ENCODE data around the gene SLC16A11. TPM values are rescaled to one million over a fixed set of nuclear protein-coding genes. Genes with fewer than 3 reads are reported as not detected.

Gene SLC16A11
- total and polyA plus RNA-seq, 2 experiments from 2014 or later = 0.93 to 2.4 TPM

- Histone ChIP-seq H3K4me3 (no peak overlapping the region), H2AFZ (no peak overlapping the region), H3K36me3 (replicated peaks; ENCODE audit: insufficient read depth, low read depth) (no peaks in the 10 kb centered on the region), H3K4me2 (no peak overlapping the region), H3K79me2 (no peaks in the 10 kb centered on the region), H3K4me1 (ENCODE audit: insufficient read depth) (no peaks in the 10 kb centered on the region), H3K27ac (no peak overlapping the region), H3K9me3 (ENCODE audit: low read depth) (no peaks in the 10 kb centered on the region), H3K27me3 (no peaks in the 10 kb centered on the region), H4K20me1 (ENCODE audit: insufficient read depth, poor library complexity, severe bottlenecking) (no peaks in the 10 kb centered on the region), H3K9me2 (replicated peaks; ENCODE audit: insufficient read depth) (no peaks in the 10 kb centered on the region)
- 81% methylated on average over 3 of the region's 3 CpGs for WGBS (ENCODE audit: low lambda C conversion rate, missing lambda C conversion rate)
- TF ChIP-seq EZH2phosphoT487 (IDR thresholded peaks at IDR 0.05; ENCODE audit: low read depth, severe bottlenecking, unreplicated experiment) = no peak
- TF ChIP-seq CTCF (IDR thresholded peaks at IDR 0.05; ENCODE audit: poor library complexity) = no peak
- TF ChIP-seq EZH2 (IDR thresholded peaks at IDR 0.05; ENCODE audit: borderline replicate concordance) = no peak
- DNase-seq (ENCODE audit: low spot score) = no peak
Measured at GRCh38 chr17:7029096-7029495, 14.8 kb downstream of the SLC16A11 start.

GRCh38 chr17:7027335-7027734 lies 16.6 kb downstream of the SLC16A11 start:
- no peak for DNase-seq (ENCODE audit: low spot score)
- Histone ChIP-seq H4K20me1 (ENCODE audit: insufficient read depth, poor library complexity, severe bottlenecking) (no peaks in the 10 kb centered on the region), H3K79me2 (no peaks in the 10 kb centered on the region), H2AFZ (no peak overlapping the region), H3K27me3 (peaks cover 13% of the 10 kb centered on the region), H3K4me2 (no peak overlapping the region), H3K4me1 (ENCODE audit: insufficient read depth) (peaks cover 7% of the 10 kb centered on the region), H3K36me3 (replicated peaks; ENCODE audit: insufficient read depth, low read depth) (no peaks in the 10 kb centered on the region), H3K9me3 (ENCODE audit: low read depth) (no peaks in the 10 kb centered on the region), H3K4me3 (no peak overlapping the region), H3K27ac (no peak overlapping the region), H3K9me2 (replicated peaks; ENCODE audit: insufficient read depth) (no peaks in the 10 kb centered on the region)
- TF ChIP-seq EZH2 (IDR thresholded peaks at IDR 0.05; ENCODE audit: borderline replicate concordance) (no peak), EZH2phosphoT487 (IDR thresholded peaks at IDR 0.05; ENCODE audit: low read depth, severe bottlenecking, unreplicated experiment) (no peak), CTCF (IDR thresholded peaks at IDR 0.05; ENCODE audit: poor library complexity) (no peak)
- WGBS (ENCODE audit: low lambda C conversion rate, missing lambda C conversion rate) = 95% methylated on average over 11 of the region's 13 CpGs

DNA sequence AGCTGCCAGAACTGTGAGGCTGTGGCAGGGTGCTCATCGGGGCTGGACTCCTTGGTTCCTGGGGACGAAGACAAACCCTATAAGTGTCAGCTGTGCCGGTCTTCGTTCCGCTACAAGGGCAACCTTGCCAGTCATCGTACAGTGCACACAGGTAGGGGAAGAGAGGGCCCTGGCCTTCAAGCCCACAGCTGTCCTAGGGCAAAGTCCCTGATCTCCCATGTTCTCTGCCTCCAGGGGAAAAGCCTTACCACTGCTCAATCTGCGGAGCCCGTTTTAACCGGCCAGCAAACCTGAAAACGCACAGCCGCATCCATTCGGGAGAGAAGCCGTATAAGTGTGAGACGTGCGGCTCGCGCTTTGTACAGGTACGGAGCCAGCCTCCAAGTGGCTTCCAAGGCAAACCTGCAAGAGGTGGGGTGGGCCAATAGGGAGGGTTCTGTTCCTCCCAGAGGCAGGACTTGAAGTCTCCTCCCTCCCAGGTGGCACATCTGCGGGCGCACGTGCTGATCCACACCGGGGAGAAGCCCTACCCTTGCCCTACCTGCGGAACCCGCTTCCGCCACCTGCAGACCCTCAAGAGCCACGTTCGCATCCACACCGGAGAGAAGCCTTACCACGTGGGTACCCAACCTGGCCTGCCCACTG lies 17.3 kb downstream of the SLC16A11 start:
- WGBS (ENCODE audit: low lambda C conversion rate, missing lambda C conversion rate) = 94% methylated on average over 29 of the region's 29 CpGs
- Histone ChIP-seq H3K4me1 (ENCODE audit: insufficient read depth) (peaks cover 7% of the 10 kb centered on the region), H3K27me3 (peaks cover 15% of the 10 kb centered on the region), H4K20me1 (ENCODE audit: insufficient read depth, poor library complexity, severe bottlenecking) (no peaks in the 10 kb centered on the region), H3K79me2 (no peaks in the 10 kb centered on the region), H3K36me3 (replicated peaks; ENCODE audit: insufficient read depth, low read depth) (no peaks in the 10 kb centered on the region), H3K9me3 (ENCODE audit: low read depth) (no peaks in the 10 kb centered on the region), H2AFZ (no peak overlapping the region), H3K4me3 (no peak overlapping the region), H3K4me2 (no peak overlapping the region), H3K9me2 (replicated peaks; ENCODE audit: insufficient read depth) (no peaks in the 10 kb centered on the region), H3K27ac (no peak overlapping the region)
- TF ChIP-seq EZH2 (IDR thresholded peaks at IDR 0.05; ENCODE audit: borderline replicate concordance) = no peak
- no peak for TF ChIP-seq EZH2phosphoT487 (IDR thresholded peaks at IDR 0.05; ENCODE audit: low read depth, severe bottlenecking, unreplicated experiment)
- no peak for TF ChIP-seq CTCF (IDR thresholded peaks at IDR 0.05; ENCODE audit: poor library complexity)
- no peak for DNase-seq (ENCODE audit: low spot score)

All from hepatocyte (in vitro differentiated cells).